Gastroesophageal sphincter (tissue), 3 donors: ENCODE results near the gene SLC51B.

Experiments
- CTCF ChIP-seq, 4 experiments: fragments of 200-600 bp in 2 of 4; fragments of 450-650 bp in 2 of 4; sonication (generic) in 1 of 4; IDR thresholded peaks; one replicate each; pipeline ENCODE4 v1.5.1; 2017 to 2019; ENCODE audit warnings: antibody characterized with exemption in 4 of 4, mild to moderate bottlenecking in 2 of 4, moderate library complexity in 2 of 4
- EP300 ChIP-seq: sonication (generic); formaldehyde crosslinking; IDR thresholded peaks from one replicate; pipeline ENCODE4 v1.6.1; 2017; ENCODE audit warnings: antibody characterized with exemption, mild to moderate bottlenecking
- POLR2A ChIP-seq, 2 donors: fragments of 450-650 bp; IDR thresholded peaks; one replicate each; pipeline ENCODE4 v1.6.1; 2017; ENCODE audit warnings: antibody characterized with exemption in 2 of 2, mild to moderate bottlenecking in 2 of 2, moderate library complexity in 1 of 2
- POLR2AphosphoS5 ChIP-seq: sonication (generic); formaldehyde crosslinking; IDR thresholded peaks from one replicate; pipeline ENCODE4 v1.6.1; 2017; ENCODE audit warnings: antibody characterized with exemption

GRCh38 chr15:65020419-65020818, 24.8 kb upstream of the SLC51B start:
- TF ChIP-seq CTCF (IDR thresholded peaks at IDR 0.05) (no peak), POLR2AphosphoS5 (no peak), EP300 (no peak), POLR2A (IDR thresholded peaks at IDR 0.05) (no peak)
